H54 (cell line): Measurements from ENCODE around the gene CACHD1.
"Not testable (repeated sequence)": the region's sequence is repeated elsewhere in the genome, so short reads cannot be mapped to it uniquely, and the experiment has no call there.

Source experiments
- DNase-seq: peaks from one replicate; pipeline ENCODE4 v3.0.0; 2011; ENCODE audit warnings: low spot score, mixed read lengths; ENCODE audit not compliant: insufficient read length
- FAIRE-seq: peaks from 3 replicates; lab custom pipeline; 2011; peaks lifted over from hg19 to GRCh38; lab: Jason Lieb, UNC
- POLR2A ChIP-seq: IDR thresholded peaks from 2 replicates; pipeline ENCODE4 v1.6.1; 2011; ENCODE audit warnings: low read depth, mild to moderate bottlenecking, low read length

Gene CACHD1

GRCh38 chr1:64601207-64601606 lies 131.3 kb downstream of the CACHD1 start:
- TF ChIP-seq POLR2A: no peak
- no peak for DNase-seq
- FAIRE-seq: peak; percentile 41

- TF ChIP-seq POLR2A: no peak
- no peak for DNase-seq
- no peak for FAIRE-seq
These were observed 138.2 kb downstream of the CACHD1 start for GRCh38 chr1:64608005-64608650.

DNA sequence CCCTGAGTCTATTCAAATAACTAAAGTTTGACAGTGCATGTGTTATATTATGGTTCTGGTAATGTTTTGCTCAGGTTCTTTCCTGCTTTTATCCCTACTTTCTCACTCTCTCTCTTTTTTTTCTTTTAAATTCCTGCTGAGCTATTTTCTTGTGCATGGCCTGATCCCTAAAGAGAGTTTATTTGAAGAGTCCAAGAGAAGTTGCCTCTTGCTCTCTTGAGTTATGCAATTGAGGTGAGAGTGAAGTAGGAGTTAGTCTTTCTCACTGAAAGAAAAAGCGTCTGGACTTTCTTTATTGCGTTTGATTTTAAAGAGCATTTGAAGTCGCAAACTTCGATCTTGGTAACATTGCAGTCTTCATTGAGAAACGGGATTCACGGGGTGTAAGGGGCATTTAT lies 138.7 kb downstream of the CACHD1 start:
- FAIRE-seq: no peak
- no peak for TF ChIP-seq POLR2A
- DNase-seq: no peak

DNA sequence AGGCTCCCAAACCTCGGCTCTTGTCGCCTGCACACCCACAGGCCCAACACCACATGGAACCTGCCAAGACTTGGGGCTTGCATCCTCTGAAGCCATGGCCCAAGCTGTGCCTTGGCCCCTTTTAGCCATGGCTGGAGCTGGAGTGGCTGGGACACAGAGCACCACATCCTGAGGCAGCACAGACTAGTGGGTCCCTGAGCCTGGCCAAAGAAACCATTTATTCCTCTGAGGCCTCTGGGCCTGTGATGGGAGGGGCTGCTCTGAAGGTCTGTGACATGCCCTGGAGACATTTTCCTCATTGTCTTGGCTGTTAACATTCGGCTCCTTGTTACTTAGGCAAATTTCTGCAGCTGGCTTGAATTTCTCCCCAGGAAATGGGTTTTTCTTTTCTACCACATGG lies 141.0 kb downstream of the CACHD1 start:
- FAIRE-seq, DNase-seq: not testable (repeated sequence)

DNA sequence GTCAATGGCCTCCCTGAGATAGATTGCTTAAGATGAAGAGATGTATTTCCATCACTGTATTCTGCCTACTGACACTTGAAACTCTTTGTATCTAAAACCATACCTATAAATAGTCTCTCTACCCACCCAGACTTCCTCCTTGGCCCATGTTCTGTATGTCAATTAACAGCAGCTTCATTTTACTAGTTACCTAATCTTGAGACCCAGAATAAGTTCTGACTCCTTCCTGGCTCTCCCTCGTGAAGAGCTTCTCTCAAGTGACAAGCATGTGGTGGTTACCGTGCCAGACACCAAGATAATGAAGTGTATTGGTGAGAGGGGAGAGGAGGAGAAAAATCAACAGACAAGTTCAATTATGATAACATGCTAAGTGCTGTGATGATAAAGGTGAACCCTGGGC lies 146.1 kb downstream of the CACHD1 start:
- FAIRE-seq (no peak), DNase-seq (no peak)
- TF ChIP-seq POLR2A: no peak

DNA sequence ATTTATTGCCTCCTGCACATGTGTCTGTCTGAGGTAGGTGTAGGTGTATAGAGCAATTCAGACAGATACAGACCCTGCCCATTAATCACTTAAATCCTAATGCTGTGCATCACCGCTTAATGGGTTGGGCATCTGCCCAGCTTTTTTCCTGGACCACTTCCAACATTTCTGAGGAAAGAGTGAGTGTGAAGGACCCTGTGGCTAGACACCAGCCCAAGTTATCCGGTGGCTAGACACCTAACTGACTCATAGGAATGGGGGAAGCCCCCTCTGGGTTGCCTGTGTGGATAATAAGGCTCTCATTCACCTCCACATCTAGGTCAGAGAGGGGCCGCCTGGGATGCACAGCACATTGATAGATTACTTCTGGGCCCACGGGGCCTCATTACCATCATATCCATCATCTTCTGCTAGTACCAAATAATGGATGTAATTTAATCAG lies 153.8 kb downstream of the CACHD1 start:
- no peak for TF ChIP-seq POLR2A
- peak; percentile 43 for FAIRE-seq
- DNase-seq: peak; percentile 12

GRCh38 chr1:64624218-64624713 lies 154.3 kb downstream of the CACHD1 start:
- no peak for DNase-seq
- TF ChIP-seq POLR2A: no peak
- FAIRE-seq: no peak

DNA sequence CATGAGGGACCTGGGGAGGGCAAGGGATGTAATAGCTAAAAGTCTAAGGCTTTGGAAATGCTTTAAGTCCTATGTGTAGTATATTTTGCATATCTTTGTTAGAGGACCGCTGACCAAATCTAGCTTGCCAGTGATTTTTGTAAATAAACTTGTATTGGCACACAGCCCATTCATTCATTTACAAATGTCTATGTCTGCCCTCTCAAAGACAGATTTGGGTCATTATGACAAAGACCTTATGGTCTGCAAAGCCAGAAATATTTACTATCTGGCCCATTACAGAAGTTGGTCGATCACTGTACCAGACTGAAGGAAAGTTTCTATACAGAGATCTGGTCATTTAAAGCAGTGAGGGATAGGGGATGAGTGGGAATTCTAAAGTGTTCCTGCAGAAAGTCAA lies 154.9 kb downstream of the CACHD1 start:
- no peak for TF ChIP-seq POLR2A
- no peak for DNase-seq
- no peak for FAIRE-seq

DNA sequence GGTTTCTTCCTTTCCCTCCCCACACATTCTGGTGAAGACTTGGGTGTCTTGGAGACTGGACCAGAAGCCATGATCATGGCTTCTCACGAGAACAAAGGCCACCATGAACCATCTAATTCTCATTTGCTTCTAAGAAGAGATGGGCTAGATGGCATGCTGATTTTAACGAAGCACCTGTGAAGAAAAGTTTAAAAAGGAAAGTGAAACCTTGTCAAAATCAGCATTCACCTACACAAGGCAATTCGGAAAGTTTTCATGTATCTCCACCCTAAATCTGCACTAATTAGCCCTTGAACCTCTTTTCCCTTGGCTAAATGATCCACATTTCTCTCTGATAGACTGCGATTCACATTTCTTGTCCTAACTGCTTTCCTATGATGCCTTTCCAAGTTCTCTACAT lies 160.7 kb downstream of the CACHD1 start:
- DNase-seq: no peak
- TF ChIP-seq POLR2A: no peak
- FAIRE-seq: no peak

GRCh38 chr1:64631346-64632034 lies 161.6 kb downstream of the CACHD1 start:
- DNase-seq: no peak
- TF ChIP-seq POLR2A: no peak
- FAIRE-seq: no peak

DNA sequence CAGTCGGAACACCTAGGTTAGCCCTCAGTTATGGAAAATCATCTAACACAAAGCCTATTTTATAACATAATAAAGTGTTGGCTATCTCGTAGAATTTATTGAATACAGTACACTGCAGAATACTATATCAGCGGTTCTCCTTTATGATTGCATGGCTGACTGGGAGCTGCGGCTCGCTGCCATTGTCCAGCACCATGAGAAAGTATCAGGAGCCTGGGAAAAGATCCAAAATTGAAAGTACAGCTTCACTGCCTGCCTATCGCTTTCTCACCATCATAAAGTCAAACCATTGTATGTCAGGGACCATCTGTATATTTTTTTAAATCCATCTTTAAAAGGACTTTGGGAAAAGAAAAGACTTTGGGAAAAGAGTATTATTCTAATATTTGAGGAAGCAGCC lies 163.0 kb downstream of the CACHD1 start:
- no peak for TF ChIP-seq POLR2A
- DNase-seq (no peak), FAIRE-seq (no peak)

GRCh38 chr1:64645735-64646134 lies 175.8 kb downstream of the CACHD1 start:
- FAIRE-seq: no peak
- TF ChIP-seq POLR2A: no peak
- no peak for DNase-seq

GRCh38 chr1:64650411-64650810 lies 180.5 kb downstream of the CACHD1 start:
- no peak for TF ChIP-seq POLR2A
- DNase-seq (no peak), FAIRE-seq (no peak)

- no peak for TF ChIP-seq POLR2A
- DNase-seq (no peak), FAIRE-seq (no peak)
These were observed 181.9 kb downstream of the CACHD1 start for GRCh38 chr1:64651841-64652240.

- FAIRE-seq: no peak
- no peak for TF ChIP-seq POLR2A
- DNase-seq: no peak
These were observed 183.5 kb downstream of the CACHD1 start for GRCh38 chr1:64653466-64653865.
